ENCODE data around the gene CRYGB. TPM values are rescaled to one million over a fixed set of nuclear protein-coding genes. Genes with fewer than 3 reads are reported as not detected.
"Not testable (repeated sequence)": the region's sequence is repeated elsewhere in the genome, so short reads cannot be mapped to it uniquely, and the experiment has no call there.

Gene CRYGB
- polyA plus RNA-seq, 1 donor from 2014 or later = not detected

DNA sequence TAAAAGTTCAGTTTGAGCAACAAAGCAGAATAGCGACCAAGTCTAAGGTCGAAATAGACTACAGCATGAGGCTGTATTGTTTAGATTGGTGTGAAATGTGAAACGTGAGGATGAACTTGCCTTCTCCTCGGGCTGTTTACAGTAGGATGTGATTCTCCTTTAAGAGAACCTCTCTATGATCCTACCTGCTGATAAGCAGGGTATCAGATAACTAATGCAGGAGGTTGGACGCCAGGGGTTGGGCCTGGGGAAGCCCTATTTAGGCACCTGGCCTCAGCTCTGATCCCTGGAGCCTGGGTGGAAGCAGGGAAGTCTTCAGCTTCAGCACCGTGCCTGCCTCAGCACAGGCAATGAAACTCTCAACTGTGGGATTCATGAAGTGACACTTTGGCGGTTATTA is 33.0 kb downstream of the CRYGB start:
- no peaks in the 10 kb centered on the region for H3K9me2 ChIP-seq (ENCODE audit: insufficient read depth, low read length)
- no peak overlapping the region for H3K4me2 ChIP-seq (ENCODE audit: low read length)
- no peak overlapping the region for H3K9ac ChIP-seq (ENCODE audit: low read length)
- TF ChIP-seq REST (IDR thresholded peaks at IDR 0.05; ENCODE audit: borderline replicate concordance) (no peak), EP300 (conservative IDR thresholded peaks at IDR 0.05; ENCODE audit: poor library complexity, severe bottlenecking) (no peak), RAD21 (conservative IDR thresholded peaks at IDR 0.05) (no peak), SMC3 (conservative IDR thresholded peaks at IDR 0.05; ENCODE audit: poor library complexity) (no peak), EZH2 (IDR thresholded peaks at IDR 0.05; ENCODE audit: borderline replicate concordance, insufficient read depth, low read length, poor library complexity, severe bottlenecking) (no peak), MXI1 (conservative IDR thresholded peaks at IDR 0.05; ENCODE audit: poor library complexity, severe bottlenecking) (no peak), POLR2AphosphoS5 (IDR thresholded peaks at IDR 0.05) (no peak), TAF1 (IDR thresholded peaks at IDR 0.05; ENCODE audit: low read depth) (no peak)
- TF ChIP-seq, protein P1, sequence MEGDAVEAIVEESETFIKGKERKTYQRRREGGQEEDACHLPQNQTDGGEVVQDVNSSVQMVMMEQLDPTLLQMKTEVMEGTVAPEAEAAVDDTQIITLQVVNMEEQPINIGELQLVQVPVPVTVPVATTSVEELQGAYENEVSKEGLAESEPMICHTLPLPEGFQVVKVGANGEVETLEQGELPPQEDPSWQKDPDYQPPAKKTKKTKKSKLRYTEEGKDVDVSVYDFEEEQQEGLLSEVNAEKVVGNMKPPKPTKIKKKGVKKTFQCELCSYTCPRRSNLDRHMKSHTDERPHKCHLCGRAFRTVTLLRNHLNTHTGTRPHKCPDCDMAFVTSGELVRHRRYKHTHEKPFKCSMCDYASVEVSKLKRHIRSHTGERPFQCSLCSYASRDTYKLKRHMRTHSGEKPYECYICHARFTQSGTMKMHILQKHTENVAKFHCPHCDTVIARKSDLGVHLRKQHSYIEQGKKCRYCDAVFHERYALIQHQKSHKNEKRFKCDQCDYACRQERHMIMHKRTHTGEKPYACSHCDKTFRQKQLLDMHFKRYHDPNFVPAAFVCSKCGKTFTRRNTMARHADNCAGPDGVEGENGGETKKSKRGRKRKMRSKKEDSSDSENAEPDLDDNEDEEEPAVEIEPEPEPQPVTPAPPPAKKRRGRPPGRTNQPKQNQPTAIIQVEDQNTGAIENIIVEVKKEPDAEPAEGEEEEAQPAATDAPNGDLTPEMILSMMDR (IDR thresholded peaks at IDR 0.05; ENCODE audit: poor library complexity, severe bottlenecking) = no peak
- no peaks in the 10 kb centered on the region for H4K20me1 ChIP-seq (ENCODE audit: insufficient read depth)
- no peaks in the 10 kb centered on the region for H3K9me3 ChIP-seq (ENCODE audit: low read length)
- no peak overlapping the region for H3K27ac ChIP-seq (ENCODE audit: low read length)
- H3K4me3 ChIP-seq (ENCODE audit: low read length) = no peak overlapping the region
- no peaks in the 10 kb centered on the region for H3K36me3 ChIP-seq (ENCODE audit: insufficient read depth, low read length)
- H3K27me3 ChIP-seq (ENCODE audit: insufficient read depth, low read depth, low read length) = peaks cover 4% of the 10 kb centered on the region
- no peaks in the 10 kb centered on the region for H3K79me2 ChIP-seq (replicated peaks; ENCODE audit: insufficient read depth, low read length)
- no peaks in the 10 kb centered on the region for H3F3A ChIP-seq (ENCODE audit: insufficient read depth, low read length, poor library complexity, severe bottlenecking)
- no peak overlapping the region for H2AFZ ChIP-seq (ENCODE audit: low read depth, low read length)

DNA sequence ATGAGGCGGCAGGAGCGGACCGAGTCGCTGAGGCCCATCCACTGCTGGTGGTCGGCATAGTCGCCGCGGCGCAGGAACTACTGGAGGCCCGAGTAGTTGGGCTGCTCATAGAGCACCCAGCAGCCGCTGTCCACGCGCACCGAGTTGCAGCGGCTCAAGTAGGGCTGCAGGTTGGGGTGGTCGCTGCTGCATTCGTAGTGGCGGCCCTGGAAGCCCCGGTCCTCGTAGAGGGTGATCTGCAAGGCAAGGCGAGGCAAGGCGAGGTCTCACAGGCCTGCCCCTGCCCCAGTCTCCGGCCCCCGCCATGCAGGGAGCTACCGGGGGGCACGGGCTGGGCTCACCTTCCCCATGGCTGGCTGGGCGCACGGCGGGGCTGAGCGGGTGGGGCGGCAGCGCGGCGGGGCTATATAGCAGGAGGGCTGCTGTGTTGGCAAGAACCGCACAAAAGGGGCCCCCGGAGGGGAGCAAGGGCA is 33.6 kb downstream of the CRYGB start:
- H3K27me3 ChIP-seq (ENCODE audit: insufficient read depth, low read depth, low read length); H3K4me2 ChIP-seq (ENCODE audit: low read length); H3K4me3 ChIP-seq (ENCODE audit: low read length); H3K9me2 ChIP-seq (ENCODE audit: insufficient read depth, low read length); H3K27ac ChIP-seq (ENCODE audit: low read length); H3K36me3 ChIP-seq (ENCODE audit: insufficient read depth, low read length); H2AFZ ChIP-seq (ENCODE audit: low read depth, low read length); H3K9me3 ChIP-seq (ENCODE audit: low read length); H4K20me1 ChIP-seq (ENCODE audit: insufficient read depth); H3K9ac ChIP-seq (ENCODE audit: low read length); H3F3A ChIP-seq (ENCODE audit: insufficient read depth, low read length, poor library complexity, severe bottlenecking); H3K79me2 ChIP-seq (replicated peaks; ENCODE audit: insufficient read depth, low read length): not testable (repeated sequence)

DNA sequence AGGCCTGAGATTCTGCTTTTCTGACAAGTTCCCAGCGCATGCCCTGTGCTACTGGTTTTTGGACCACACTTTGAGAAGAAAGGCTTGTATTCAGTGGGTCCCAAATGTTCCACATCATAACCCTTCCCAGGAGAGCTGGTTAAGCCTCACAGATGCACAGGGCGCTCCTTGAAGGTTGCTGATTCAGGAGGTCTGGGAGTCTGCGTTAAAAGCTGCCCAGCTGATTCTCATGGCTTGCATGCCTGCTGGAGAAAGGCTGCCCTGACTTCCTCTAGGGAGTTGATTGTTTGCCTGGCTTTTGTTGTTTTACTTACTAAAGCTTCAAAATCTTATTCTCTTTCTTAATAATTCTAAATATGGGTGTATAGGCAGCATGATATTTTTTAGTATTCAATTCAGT is 42.3 kb downstream of the CRYGB start:
- H2AFZ ChIP-seq (ENCODE audit: low read depth, low read length) = no peak overlapping the region
- no peaks in the 10 kb centered on the region for H3F3A ChIP-seq (ENCODE audit: insufficient read depth, low read length, poor library complexity, severe bottlenecking)
- TF ChIP-seq SMC3 (conservative IDR thresholded peaks at IDR 0.05; ENCODE audit: poor library complexity) = no peak
- TF ChIP-seq POLR2AphosphoS5 (IDR thresholded peaks at IDR 0.05) = no peak
- no peak for TF ChIP-seq EP300 (conservative IDR thresholded peaks at IDR 0.05; ENCODE audit: poor library complexity, severe bottlenecking)
- TF ChIP-seq TAF1 (IDR thresholded peaks at IDR 0.05; ENCODE audit: low read depth) = no peak
- no peak for TF ChIP-seq REST (IDR thresholded peaks at IDR 0.05; ENCODE audit: borderline replicate concordance)
- no peak for TF ChIP-seq RAD21 (conservative IDR thresholded peaks at IDR 0.05)
- TF ChIP-seq, protein P1 (IDR thresholded peaks at IDR 0.05; ENCODE audit: poor library complexity, severe bottlenecking) = no peak
- TF ChIP-seq EZH2 (IDR thresholded peaks at IDR 0.05; ENCODE audit: borderline replicate concordance, insufficient read depth, low read length, poor library complexity, severe bottlenecking) = no peak
- TF ChIP-seq MXI1 (conservative IDR thresholded peaks at IDR 0.05; ENCODE audit: poor library complexity, severe bottlenecking) = no peak
- H3K4me2 ChIP-seq (ENCODE audit: low read length) = no peak overlapping the region
- no peaks in the 10 kb centered on the region for H3K9me2 ChIP-seq (ENCODE audit: insufficient read depth, low read length)
- H3K9me3 ChIP-seq (ENCODE audit: low read length) = no peaks in the 10 kb centered on the region
- H3K9ac ChIP-seq (ENCODE audit: low read length) = no peak overlapping the region
- no peaks in the 10 kb centered on the region for H3K79me2 ChIP-seq (replicated peaks; ENCODE audit: insufficient read depth, low read length)
- no peak overlapping the region for H3K4me3 ChIP-seq (ENCODE audit: low read length)
- H3K36me3 ChIP-seq (ENCODE audit: insufficient read depth, low read length) = no peaks in the 10 kb centered on the region
- H4K20me1 ChIP-seq (ENCODE audit: insufficient read depth) = no peaks in the 10 kb centered on the region
- no peak overlapping the region for H3K27ac ChIP-seq (ENCODE audit: low read length)
- no peaks in the 10 kb centered on the region for H3K27me3 ChIP-seq (ENCODE audit: insufficient read depth, low read depth, low read length)

Measured in neural cell (in vitro differentiated cells).